HG02852 (cell line): ENCODE results near the gene PITPNC1.
"Not testable (repeated sequence)": the region's sequence is repeated elsewhere in the genome, so short reads cannot be mapped to it uniquely, and the experiment has no call there.

Experiments used
- ATAC-seq: cut with Tn5 transposase; IDR thresholded peaks from one replicate; pipeline ENCODE4 v1.9.1; 2021; ENCODE audit warnings: mild to moderate bottlenecking, moderate library complexity; ENCODE audit not compliant: unreplicated experiment

The PITPNC1 gene

DNA sequence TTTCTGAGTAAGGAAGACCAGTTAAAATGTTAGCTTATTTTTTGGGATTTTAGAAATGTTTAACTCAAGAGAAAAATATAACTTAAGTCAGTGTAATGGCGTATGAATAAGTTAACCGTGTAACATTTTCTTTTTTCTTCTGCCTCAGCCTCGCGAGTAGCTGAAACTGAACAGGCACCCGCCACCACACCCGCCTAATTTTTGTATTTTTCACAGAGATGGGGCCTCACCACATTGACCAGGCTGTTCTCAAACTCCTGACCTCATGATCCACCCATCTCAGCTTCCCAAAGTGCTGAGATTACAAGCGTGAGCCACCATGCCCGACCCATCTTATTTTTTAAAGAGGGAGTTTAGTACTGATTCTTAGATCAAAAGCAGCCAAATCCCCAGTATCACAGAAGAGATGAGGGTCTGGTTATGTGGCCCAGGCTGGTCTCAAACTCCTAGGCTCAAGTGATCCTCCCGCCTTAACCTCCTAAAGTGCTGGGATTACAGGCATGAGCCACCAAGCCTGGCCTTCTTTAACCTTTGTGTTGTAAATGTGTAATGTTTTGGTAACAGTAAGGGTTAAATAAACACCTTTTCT, 16.8 kb downstream of the PITPNC1 start:
- ATAC-seq, result no peak

GRCh38 chr17:67399676-67400075, 22.6 kb downstream of the PITPNC1 start:
- ATAC-seq, result no peak

DNA sequence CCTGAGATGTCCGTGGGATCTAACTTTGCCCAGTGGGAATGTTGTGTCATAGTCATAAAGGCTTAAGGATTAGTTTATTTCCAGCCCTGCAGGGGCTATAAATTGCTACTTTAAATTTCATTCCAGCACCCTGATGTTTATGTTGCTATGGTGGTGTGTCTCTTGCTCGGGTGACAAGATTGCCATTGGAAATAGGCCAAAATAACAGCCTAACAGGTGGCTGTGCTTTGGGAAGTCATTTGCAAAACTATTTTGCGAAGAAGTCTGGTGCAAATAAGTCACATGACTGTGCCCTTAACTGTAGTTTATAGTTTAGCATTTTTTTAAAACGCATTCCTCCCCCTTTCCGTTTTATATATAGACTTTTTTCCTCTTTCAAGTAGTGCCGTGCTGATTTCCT, 23.1 kb downstream of the PITPNC1 start:
- no peak for ATAC-seq

DNA sequence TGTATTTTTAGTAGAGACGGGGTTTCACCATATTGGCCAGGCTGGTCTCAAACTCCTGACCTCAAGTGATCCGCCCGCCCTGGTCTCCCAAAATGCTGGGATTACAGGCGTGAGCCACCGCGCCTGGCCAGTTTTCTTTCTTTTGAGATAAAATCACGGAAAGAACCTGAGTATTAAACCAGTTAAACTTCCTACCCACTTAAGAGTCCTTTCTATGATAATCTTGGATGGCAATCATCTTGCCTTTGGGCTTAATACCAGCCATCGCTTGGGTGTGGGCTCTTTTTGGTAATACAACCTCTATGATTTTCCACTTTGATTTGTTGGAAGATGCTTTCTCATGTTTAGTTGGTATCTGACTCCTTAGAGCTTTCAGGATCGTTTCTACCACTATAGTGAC, 24.0 kb downstream of the PITPNC1 start:
- ATAC-seq, result no peak

DNA sequence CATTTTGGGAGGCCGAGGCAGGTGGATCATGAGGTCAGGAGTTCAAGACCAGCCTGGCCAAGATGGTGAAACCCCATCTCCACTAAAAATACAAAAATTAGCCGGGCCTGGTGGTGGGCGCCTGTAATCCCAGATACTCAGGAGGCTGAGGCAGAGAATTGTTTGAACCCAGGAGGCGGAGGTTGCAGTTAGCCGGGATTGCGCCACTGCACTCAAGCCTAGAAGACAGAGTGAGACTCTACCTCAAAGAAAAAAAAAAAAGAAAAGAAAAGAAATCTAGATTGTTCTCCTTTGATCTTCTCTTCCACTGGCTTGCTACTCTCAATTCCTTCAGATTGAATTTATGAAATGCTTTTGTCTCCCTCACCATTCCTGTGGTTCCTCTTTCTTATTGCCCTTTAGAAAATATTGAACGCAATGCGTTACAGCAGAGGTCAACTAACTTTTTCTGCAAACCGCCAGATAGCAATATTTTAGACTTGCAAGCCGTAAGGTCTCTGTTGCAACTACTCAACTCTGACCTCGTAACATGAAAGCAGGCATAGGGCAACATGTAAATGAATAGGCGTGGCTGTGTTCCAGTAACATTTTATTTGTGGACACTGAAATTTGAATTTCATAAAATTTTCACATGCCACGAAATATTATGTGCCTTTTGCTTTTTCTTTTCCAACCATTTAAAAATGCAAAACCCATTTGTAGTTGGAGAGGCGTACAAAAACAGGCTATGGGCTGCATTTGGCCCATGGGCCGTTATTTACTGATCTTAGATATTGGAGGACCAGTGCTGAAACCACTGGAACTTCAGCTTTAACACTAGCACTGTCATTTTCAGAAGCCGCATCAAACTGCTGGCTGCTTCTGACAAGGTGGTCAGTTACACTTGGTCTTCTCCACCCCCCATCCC, 24.8 kb downstream of the PITPNC1 start:
- ATAC-seq, result no peak

GRCh38 chr17:67403065-67403464, 26.0 kb downstream of the PITPNC1 start:
- no peak for ATAC-seq

GRCh38 chr17:67403483-67403882, 26.4 kb downstream of the PITPNC1 start:
- no peak for ATAC-seq

DNA sequence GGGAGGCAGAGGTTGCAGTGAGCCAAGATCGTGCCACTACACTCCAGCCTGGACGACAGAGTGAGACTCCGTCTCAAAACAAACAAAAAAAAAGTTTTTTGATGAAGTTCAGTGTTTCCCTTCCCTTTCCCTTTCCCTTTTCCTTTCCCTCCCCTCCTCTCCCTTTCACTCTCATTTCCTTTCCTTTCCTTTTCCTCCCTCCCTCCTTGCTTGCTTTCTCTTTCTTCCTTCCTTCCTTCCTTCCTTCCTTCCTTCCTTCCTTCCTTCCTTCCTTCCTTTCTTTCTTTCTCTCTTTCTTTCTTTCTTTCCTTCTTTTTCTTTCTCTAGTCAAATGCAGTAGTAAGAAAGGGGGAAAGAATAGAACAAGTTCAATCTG, 31.4 kb downstream of the PITPNC1 start:
- not testable (repeated sequence) for ATAC-seq

- ATAC-seq, result no peak
Measured at GRCh38 chr17:67411397-67411796, 34.3 kb downstream of the PITPNC1 start.

- ATAC-seq, result no peak
Measured at GRCh38 chr17:67412032-67412431, 35.0 kb downstream of the PITPNC1 start.

DNA sequence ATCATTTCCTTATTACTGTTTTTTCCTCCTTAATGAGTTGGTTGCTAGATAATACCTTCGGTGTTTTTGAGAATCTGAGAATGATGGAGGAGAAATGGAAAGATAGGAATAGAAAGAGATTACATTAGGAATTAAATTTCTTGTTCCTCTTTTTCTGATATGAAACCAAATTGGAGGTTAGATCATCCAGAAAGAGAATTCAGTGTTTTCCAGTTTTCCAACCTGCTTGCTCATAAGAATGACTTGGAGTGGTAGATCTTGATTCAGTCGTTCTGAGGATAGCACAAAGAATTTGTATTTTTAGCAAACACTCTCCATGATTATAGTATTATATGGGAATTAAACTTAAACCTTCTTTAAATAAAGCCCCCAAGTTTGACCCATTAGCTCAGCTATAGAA, 35.9 kb downstream of the PITPNC1 start:
- ATAC-seq, result no peak

DNA sequence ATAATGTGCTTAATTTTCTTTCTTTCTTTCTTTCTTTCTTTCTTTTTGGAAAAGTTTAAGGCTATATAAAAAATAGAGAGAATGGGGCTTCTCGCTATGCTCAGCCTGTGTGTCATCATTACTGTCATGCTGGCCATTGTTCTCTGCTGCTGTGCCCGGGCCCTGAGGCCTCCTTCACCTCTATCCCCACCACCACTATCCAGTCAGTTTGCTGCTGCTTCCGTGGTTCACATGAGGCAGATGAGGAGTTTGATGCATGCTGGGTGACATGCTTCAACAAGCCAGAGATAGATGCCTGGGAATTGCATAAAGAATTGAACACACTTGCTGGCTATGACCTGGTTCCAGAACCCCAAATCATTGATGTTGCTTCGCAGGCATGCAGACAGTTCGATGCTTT, 36.3 kb downstream of the PITPNC1 start:
- ATAC-seq, result no peak

GRCh38 chr17:67414130-67414529, 37.0 kb downstream of the PITPNC1 start:
- ATAC-seq, result no peak

DNA sequence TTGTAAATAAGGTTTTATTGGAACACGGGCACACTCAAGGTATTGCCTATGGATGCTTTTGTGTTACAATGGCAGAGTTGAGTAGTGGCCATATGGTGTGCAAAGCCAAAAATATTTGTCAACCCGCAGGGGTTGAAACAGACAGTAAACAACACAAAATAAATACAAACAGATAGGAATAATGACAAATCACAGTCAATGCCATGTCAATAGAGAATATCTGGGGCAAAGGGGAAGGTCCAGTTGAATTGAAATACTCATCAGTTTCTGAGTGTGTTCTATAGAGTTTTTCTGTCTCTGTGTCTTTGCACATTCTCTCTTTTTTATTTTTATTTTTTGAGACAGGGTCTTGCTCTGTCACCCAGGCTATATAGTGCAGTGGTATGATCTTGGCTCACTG, 37.5 kb downstream of the PITPNC1 start:
- ATAC-seq, result no peak

DNA sequence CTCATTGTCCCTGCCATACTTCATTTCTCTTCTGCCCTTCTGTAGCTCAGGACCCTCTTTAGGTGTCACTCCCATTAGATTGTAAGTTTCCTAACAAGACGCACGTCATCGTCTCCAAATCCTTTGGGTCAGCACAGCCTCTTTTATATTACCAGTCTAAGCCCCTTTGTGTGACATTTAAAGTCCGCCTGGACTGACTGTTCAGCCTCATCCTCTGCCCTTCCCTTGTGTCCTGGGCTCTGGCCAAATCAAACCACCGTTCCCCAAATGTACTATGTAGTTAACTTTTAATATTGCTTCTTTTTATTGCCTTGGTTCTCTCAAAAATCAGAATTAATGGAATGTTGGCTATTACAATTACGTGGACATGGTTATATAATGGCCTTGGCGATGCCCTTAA, 38.2 kb downstream of the PITPNC1 start:
- ATAC-seq, result no peak

DNA sequence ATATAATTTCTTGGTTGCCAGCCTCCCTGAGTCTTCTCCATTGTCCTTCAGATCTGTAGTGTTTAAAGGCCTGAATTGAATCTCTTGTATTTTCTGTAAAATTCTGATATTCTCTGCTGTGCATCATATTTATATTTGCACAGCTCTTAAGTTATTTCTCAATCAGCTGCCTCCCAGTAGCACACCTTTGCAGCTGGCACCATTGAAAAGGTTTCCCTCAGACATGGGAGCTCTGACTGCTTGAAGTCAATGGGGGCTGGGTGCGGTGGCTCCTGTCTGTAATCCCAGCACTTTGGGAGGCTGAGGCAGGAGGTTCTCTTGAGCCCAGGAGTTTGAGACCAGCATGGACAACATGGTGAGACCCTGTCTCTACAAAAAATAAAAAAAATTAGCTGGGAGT, 40.4 kb downstream of the PITPNC1 start:
- no peak for ATAC-seq

DNA sequence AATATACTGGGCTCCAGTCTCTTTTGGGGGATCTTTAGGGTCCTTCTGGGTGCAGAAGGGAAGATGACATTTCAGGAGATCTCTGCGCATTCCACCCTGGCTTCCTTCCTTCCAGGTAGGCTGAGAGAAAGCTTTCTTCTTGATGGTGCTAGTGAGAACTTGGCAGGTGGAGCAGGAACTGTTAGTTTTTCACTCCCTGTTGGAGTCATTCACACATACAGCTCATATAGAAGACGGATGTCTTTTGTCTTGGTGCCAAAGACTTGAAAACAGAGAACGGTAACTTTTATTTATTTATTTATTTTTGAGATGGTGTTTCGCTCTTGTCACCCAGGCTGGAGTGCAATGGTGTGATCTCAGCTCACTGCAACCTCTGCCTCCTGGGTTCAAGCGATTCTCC, 43.9 kb downstream of the PITPNC1 start:
- ATAC-seq, result no peak

- ATAC-seq, result no peak
Measured at GRCh38 chr17:67421869-67422273, 44.8 kb downstream of the PITPNC1 start.

GRCh38 chr17:67422296-67422695, 45.2 kb downstream of the PITPNC1 start:
- not testable (repeated sequence) for ATAC-seq

DNA sequence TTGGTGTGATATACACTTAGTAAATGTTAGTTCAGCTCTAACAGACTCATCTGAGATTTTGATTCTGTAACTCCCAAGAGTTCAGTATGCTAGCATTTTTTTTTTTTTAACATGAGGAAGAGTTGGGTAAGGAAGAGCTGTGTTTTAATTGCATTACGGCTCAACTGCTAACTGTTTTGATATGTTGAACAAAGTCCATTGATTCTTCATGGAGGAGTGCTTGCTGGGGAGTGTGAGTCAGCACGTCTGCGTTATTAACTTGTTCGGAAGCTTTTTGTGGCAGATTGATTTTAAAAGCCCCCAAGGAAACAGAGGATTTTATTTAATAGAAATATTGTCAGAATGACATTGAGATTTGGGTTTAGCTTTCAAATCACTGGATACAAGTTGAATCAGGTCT, 45.8 kb downstream of the PITPNC1 start:
- ATAC-seq, result no peak

DNA sequence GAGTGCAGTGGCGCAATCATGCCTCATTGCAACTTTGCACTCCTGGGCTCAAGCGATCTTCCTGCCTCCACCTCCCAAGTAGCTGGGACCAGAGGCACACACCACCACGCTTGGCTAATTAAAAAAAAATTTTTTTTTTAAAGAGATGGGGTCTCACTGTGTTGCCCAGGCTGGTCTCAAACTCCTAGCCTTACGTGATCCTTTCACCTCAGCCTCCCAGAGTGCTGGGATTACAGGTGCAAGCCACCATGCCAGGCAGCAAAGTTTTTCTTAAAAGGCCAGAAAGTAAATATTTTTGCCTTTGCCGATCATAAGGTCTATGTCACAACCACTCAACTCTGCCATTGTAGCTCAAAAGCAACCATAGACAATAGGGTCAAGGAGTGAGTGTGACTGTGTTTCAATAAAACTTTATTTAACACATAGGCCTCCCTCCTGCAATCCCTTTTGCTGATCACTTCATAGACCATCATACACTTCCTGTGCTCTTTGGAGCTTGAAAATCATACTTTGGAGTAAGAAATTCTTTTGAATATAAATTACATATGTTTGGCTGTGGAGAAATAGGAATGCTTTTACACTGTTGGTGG, 48.6 kb downstream of the PITPNC1 start:
- no peak for ATAC-seq

DNA sequence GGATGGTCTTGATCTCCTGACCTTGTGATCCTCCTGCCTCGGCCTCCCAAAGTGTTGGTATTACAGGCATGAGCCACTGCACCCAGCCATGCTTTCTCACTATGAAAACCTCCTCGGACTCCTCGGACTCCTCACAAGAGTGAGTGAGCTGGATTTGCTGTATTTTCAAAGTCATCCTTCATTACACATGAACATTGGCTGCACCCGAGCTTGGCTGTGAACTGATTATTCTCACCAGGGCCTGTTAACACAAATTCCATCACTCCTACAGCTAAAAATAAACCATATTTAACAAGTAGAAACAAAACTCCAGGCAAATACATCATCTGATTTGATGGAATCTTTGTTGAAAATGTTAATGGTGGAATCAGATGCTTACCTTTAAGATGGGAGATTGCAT, 50.3 kb downstream of the PITPNC1 start:
- no peak for ATAC-seq
